ENCODE results near the gene ATP11B. TPM values are rescaled to one million over a fixed set of nuclear protein-coding genes. Genes with fewer than 3 reads are reported as not detected.

Gene ATP11B
- total RNA-seq, 1 donor, result 79.9 TPM

DNA sequence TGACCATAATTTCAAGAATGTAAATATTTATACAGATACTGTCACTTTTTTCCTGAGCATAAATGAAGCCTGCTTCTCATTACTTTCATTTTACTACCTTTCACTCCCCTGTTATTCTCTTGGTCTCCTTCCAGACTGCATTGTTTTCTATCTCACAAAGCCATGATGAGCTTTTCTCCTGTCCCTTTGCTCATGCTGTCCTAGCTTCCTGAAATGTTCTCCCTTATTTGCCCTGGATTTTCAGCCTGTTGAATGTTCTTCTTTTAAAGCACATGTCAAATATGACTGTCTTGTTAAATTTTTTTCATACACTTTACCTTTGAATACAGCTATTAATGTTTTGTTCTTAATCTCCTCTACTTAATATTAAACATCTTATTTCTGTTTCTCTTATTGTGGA lies 31.7 kb downstream of the ATP11B start:
- no peak for DNase-seq (ENCODE audit: low read depth)
- TF ChIP-seq, protein P1, sequence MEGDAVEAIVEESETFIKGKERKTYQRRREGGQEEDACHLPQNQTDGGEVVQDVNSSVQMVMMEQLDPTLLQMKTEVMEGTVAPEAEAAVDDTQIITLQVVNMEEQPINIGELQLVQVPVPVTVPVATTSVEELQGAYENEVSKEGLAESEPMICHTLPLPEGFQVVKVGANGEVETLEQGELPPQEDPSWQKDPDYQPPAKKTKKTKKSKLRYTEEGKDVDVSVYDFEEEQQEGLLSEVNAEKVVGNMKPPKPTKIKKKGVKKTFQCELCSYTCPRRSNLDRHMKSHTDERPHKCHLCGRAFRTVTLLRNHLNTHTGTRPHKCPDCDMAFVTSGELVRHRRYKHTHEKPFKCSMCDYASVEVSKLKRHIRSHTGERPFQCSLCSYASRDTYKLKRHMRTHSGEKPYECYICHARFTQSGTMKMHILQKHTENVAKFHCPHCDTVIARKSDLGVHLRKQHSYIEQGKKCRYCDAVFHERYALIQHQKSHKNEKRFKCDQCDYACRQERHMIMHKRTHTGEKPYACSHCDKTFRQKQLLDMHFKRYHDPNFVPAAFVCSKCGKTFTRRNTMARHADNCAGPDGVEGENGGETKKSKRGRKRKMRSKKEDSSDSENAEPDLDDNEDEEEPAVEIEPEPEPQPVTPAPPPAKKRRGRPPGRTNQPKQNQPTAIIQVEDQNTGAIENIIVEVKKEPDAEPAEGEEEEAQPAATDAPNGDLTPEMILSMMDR (IDR thresholded peaks at IDR 0.05; ENCODE audit: insufficient read depth, low read depth, low read length), result no peak
- no peak overlapping the region for H3K4me3 ChIP-seq (ENCODE audit: low read depth, low read length)

DNA sequence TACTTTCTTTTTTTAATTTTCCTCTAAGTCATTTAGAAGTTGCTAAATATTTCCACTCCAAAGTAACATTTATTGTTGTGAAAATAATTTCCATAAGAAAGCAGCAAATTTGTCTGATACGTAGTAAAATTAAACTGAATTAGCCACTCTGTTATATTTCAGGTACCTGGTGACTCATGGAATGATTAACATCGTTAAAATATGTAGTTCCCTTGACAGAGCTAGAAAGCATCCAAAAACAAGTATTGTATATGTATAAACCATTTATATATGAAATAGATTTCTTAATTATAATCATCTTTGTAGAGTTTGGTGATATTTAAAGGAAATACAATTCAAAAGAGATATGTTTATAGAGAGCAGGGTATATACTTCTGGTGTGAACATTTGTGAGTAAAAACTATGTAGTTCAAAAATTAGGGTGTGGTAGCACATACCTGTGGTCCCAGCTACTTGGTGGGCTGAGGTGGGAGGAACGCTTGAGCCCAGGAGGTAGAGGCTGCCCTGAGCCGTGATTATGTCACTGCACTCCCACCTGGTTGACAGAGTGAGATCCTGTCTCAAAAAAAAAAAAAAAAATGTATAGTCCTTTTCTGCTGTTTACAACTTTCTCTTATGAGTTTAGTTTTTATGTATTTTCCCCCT lies 36.6 kb downstream of the ATP11B start:
- no peak for DNase-seq (ENCODE audit: low read depth)
- no peak overlapping the region for H3K4me3 ChIP-seq (ENCODE audit: low read depth, low read length)
- TF ChIP-seq, protein P1 (IDR thresholded peaks at IDR 0.05; ENCODE audit: insufficient read depth, low read depth, low read length), result no peak

DNA sequence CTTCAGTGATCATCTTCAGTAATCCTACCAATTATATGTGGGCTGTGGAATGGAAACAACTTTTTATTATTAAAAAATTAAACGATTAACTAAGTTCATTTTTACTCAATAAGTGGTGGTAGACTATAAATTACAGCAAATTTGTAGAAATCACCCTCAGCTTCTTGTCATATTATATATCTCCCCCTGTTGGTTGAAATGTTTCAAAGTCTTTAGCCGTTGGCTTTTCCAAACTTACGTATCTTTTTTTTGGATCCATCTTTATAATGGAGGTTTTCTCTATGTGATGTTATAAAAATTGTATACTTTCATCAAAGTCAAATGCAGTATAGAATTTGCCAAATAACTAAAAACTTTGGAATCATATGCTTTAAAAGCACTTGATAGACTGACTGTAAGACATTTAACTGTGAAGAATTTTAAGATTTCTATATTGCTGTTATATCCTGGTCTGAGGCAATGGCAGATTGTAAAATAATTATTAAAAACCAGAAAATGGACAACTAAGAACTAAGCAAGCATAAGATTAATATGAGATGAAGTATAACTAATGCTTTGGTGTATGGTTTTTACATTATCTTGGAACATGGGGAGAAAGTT lies 44.7 kb downstream of the ATP11B start:
- H3K4me3 ChIP-seq (ENCODE audit: low read depth, low read length), result no peak overlapping the region
- TF ChIP-seq, protein P1 (IDR thresholded peaks at IDR 0.05; ENCODE audit: insufficient read depth, low read depth, low read length), result peak; percentile 48
- DNase-seq (ENCODE audit: low read depth), result peak; percentile 57

DNA sequence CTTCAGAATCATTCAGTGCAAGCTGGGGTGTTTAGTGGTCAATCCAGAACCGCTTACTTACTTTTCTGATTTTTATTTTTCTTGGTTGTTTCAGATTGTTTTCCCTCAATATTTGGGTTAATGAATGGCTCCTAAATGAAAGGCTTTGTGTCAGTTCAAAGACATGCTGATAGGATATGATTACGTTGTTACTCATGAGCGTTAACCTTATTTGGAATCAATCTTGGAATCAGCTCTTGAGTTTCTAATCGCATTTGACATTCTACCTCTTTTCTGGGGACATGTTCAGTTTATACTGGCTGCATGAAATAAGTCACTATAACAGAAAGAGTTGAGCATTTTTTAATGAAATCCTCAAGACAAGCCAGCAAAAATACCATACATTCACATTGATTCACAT lies 50.2 kb downstream of the ATP11B start:
- TF ChIP-seq, protein P1 (IDR thresholded peaks at IDR 0.05; ENCODE audit: insufficient read depth, low read depth, low read length), result no peak
- DNase-seq (ENCODE audit: low read depth), result no peak
- H3K4me3 ChIP-seq (ENCODE audit: low read depth, low read length), result no peak overlapping the region

DNA sequence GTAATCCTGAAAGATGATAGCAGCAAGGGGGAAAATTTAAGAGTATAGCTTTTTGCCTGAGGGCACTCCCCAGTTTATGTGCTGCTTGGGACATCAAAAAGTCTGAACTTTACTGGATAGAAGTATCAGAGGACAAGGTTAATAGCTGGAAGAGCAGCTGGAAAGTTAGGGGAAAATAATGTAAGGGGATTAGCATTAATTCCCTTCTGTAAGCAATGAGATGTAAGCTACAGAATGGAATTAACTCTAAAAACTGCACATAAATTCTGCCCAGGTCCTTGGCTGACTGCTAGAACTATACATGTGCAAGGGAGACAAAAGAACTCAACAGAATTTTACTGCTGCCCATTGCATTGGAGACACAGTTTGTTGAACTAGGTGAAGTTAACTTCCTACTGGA lies 55.6 kb downstream of the ATP11B start:
- no peak overlapping the region for H3K4me3 ChIP-seq (ENCODE audit: low read depth, low read length)
- TF ChIP-seq, protein P1 (IDR thresholded peaks at IDR 0.05; ENCODE audit: insufficient read depth, low read depth, low read length), result no peak
- no peak for DNase-seq (ENCODE audit: low read depth)

DNA sequence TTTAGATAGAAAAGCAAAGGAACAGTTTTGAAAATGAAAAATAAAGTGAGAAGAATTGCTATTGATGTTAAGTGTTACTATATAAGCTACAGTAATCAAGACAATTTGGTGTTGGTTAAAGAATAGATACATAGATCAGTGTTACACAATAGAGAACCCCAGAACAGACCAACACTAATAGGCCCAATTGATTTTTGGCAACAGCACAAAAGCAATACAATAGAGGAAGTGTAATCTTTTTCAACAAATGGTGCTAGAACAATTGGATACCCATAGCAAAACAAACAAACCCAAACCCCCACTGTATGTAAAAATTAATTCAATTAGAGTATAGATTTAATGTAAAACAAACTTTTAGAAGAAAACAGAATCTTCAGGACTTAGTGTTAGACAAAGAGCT lies 61.8 kb downstream of the ATP11B start:
- TF ChIP-seq, protein P1 (IDR thresholded peaks at IDR 0.05; ENCODE audit: insufficient read depth, low read depth, low read length), result no peak
- no peak overlapping the region for H3K4me3 ChIP-seq (ENCODE audit: low read depth, low read length)

More for the DNA sequence above, 61.8 kb downstream of the ATP11B start:
- DNase-seq (ENCODE audit: low read depth), result no peak
